AG04450 (cell line): ENCODE results near the gene DPH2. TPM values are rescaled to one million over a fixed set of nuclear protein-coding genes. Genes with fewer than 3 reads are reported as not detected.

Experiments used
- CTCF ChIA-PET: fragments of 300-600, 350-600 bp; formaldehyde crosslinking; extraction: SDS; loops from one replicate; lab custom pipeline; 2022; ENCODE audit warnings: antibody characterized with exemption, inconsistent platforms; lab: Charles Lee
- POLR2A ChIA-PET: fragments of 350-600 bp; formaldehyde crosslinking; extraction: SDS; loops from one replicate; lab custom pipeline; 2021; ENCODE audit warnings: antibody characterized with exemption, inconsistent platforms; lab: Yijun Ruan, JAX
- DNase-seq: peaks from one replicate; pipeline ENCODE4 v3.0.0-alpha.2; 2011; ENCODE audit warnings: low read depth, low spot score
- H3K27ac ChIP-seq: one replicate; pipeline ENCODE4 v1.5.1; 2012; ENCODE audit warnings: low read depth, low read length, control low read depth
- H3K27me3 ChIP-seq: one replicate; pipeline ENCODE4 v1.6.0; 2012; ENCODE audit warnings: low read length; ENCODE audit not compliant: control insufficient read depth, insufficient read depth
- H3K4me3 ChIP-seq: 2 replicates; pipeline ENCODE4 v1.5.1; 2011; ENCODE audit warnings: mild to moderate bottlenecking, low read depth, low read length, control low read depth
- H3K9me3 ChIP-seq: 2 replicates; pipeline ENCODE4 v1.5.1; 2012; ENCODE audit warnings: low read length; ENCODE audit not compliant: control insufficient read depth, insufficient read depth
- polyA plus RNA-seq: library from polyadenylated mRNA; depleted of rRNA; stranded (reverse); fragments of >200 nt; gene quantifications from 2 replicates; pipeline ENCODE4 v1.2.3, GENCODE V29; 2011
- TF ChIP-seq, protein P1 (sequence below): IDR thresholded peaks from 2 replicates; pipeline ENCODE4 v1.5.1; 2011; ENCODE audit warnings: low read depth, low read length, control low read depth, inconsistent platforms

The DPH2 gene
- polyA plus RNA-seq, 1 experiment: 17.9 TPM

DNA sequence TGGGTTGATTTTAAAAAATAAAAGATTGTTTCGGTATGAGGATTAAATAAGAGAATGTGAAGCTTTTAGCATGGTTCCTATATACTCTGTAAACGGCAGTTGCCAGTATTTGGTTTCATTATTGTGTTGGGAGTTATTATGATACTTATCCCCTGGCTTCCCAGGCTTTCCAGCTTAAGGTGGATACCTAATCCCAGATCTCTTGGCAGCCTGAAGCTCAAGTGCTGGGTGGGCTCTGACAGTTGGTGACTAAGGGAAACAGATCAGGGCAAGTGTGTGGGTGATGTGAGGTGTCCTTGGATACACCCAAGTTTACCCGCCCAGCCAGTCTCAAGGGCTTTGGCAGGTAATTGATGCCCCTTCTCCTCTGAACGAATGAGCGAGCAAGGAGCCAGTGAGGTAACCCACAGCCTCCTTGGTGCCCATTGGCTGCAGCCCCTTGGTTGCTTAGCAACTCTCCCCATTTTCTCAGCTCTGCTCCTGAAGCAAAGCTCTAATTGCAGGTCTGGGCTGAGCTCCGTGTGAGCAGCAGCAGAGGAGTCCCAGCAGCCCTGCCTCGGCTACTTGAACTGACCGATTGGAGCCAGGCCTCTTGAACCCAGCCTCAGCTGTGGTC is 17.0 kb upstream of the DPH2 start:
- H3K4me3 ChIP-seq: no peak overlapping the region
- TF ChIP-seq, protein P1, sequence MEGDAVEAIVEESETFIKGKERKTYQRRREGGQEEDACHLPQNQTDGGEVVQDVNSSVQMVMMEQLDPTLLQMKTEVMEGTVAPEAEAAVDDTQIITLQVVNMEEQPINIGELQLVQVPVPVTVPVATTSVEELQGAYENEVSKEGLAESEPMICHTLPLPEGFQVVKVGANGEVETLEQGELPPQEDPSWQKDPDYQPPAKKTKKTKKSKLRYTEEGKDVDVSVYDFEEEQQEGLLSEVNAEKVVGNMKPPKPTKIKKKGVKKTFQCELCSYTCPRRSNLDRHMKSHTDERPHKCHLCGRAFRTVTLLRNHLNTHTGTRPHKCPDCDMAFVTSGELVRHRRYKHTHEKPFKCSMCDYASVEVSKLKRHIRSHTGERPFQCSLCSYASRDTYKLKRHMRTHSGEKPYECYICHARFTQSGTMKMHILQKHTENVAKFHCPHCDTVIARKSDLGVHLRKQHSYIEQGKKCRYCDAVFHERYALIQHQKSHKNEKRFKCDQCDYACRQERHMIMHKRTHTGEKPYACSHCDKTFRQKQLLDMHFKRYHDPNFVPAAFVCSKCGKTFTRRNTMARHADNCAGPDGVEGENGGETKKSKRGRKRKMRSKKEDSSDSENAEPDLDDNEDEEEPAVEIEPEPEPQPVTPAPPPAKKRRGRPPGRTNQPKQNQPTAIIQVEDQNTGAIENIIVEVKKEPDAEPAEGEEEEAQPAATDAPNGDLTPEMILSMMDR: no peak
- POLR2A ChIA-PET: interaction anchor here (0.5 kb wide), 1 partner anchor 408 kb away, joined by 5 read pairs; no protein-coding TSS in a partner anchor
- DNase-seq: no peak
- CTCF ChIA-PET: interaction anchor here (1.0 to 1.2 kb wide), 2 partner anchors 19 to 189 kb away, joined by 3 read pairs; partner anchors contain the start of gene ARTN
- H3K27ac ChIP-seq: no peak overlapping the region
- H3K9me3 ChIP-seq: no peaks in the 10 kb centered on the region
- H3K27me3 ChIP-seq: no peaks in the 10 kb centered on the region

DNA sequence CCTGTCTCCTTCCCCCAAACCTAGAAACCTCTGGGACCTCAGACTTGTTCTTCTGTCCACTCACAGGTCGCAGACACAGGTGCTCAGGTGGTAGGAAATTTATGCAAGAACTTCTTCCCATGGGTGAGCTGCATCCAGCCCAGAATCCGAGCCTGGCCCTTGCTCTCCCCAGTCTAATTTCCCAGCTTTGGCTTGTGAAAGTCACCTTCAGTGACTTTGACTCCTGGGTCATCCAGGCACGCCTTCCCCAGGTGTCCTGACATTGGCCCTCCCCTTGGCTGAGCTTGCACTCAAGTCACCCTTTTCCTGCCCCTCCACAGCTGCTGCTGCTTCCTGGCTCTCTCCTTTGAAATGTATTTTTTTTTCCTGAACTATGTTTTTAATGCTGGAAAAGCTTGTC is 16.4 kb upstream of the DPH2 start:
- ChIA-PET CTCF (interaction anchor here (1.0 to 1.2 kb wide), 3 partner anchors 18 to 190 kb away, joined by 3 to 4 read pairs (median 3); partner anchors contain the start of gene ARTN), POLR2A (interaction anchor here (0.5 kb wide), 1 partner anchor 407 kb away, joined by 5 read pairs; no protein-coding TSS in a partner anchor)
- no peak for DNase-seq
- Histone ChIP-seq H3K9me3 (no peaks in the 10 kb centered on the region), H3K4me3 (no peak overlapping the region), H3K27ac (no peak overlapping the region), H3K27me3 (no peaks in the 10 kb centered on the region)
- TF ChIP-seq, protein P1: no peak

DNA sequence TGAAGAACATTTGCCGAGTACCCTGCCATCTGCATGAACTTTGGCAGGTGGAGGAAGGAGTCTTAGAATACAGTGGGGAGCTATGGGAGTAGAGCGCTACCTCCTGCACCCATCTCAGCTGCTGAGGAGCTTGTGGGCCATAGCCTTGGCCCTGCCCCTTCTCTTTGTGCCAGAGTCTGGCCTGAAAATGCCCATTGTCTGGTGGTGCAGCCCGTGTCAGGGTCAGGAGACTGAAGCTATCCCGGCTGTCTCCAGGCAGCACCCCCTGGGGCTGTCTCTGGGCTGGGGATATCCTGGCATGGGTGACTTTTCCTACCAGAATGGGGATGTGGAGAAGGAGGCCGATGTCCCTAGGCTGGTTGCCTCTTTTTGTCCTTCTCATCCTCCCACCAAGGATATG is 15.8 kb upstream of the DPH2 start:
- H3K9me3 ChIP-seq: no peaks in the 10 kb centered on the region
- TF ChIP-seq, protein P1: no peak
- H3K27me3 ChIP-seq: no peaks in the 10 kb centered on the region
- DNase-seq: no peak
- H3K4me3 ChIP-seq: no peak overlapping the region
- ChIA-PET CTCF (interaction anchor here (1.0 to 1.2 kb wide), 3 partner anchors 19 to 191 kb away, joined by 3 to 4 read pairs (median 3); partner anchors contain the start of gene ARTN), POLR2A (no interaction called here)
- no peak overlapping the region for H3K27ac ChIP-seq

DNA sequence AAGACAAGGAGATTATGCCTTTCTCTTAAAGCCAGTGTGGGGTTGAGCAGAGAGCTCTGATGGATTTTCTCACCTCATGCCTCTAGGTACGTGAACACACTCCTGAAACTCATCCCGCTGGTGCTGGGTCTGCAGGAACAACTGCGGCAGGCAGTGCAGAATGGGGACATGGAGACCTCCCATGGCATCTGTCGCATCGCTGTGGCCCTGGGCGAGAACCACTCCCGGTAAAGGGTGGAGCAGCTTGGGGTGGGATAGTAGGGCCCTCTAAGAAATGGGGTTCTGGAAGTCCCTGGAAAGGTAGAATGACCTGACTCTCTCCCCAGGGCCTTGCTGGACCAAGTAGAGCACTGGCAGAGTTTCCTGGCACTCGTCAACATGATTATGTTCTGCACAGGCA is 13.6 kb upstream of the DPH2 start:
- TF ChIP-seq, protein P1: no peak
- ChIA-PET CTCF (interaction anchor here (0.5 to 1.0 kb wide), 2 partner anchors 37 to 193 kb away, joined by 3 to 4 read pairs; no protein-coding TSS in a partner anchor), POLR2A (interaction anchor here (0.7 kb wide), 1 partner anchor 1758 kb away, joined by 6 read pairs; no protein-coding TSS in a partner anchor)
- Histone ChIP-seq H3K4me3 (no peak overlapping the region), H3K27me3 (no peaks in the 10 kb centered on the region), H3K27ac (no peak overlapping the region), H3K9me3 (no peaks in the 10 kb centered on the region)
- DNase-seq: no peak

DNA sequence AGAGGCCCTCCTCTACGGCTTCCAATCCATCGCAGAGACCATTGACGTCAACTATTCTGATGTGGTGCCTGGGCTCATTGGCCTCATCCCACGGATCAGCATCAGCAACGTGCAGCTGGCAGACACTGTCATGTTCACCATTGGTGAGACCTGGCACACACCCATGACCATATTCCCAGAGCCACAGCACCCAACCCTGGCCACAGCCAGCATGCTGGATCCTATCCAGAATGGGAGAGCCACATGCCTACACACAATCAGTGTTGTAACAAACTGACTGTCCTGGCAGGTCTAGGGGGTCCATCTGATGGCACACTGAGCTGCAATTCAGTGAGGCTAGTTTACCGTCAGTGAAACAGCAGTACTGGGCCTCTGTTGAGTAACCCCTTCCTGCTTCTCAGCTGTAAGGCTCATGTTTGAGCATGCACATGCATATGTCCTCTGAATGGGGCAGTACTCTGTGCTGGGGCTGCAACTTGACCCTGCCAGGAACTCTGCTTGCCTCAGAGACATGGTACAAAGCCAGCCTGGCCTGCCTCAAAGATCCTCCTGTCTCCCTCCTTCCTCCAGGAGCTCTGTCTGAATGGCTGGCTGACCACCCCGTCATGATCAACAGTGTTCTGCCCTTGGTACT is 12.3 kb upstream of the DPH2 start:
- POLR2A ChIA-PET: no interaction called here
- DNase-seq: no peak
- Histone ChIP-seq H3K4me3 (no peak overlapping the region), H3K9me3 (no peaks in the 10 kb centered on the region), H3K27me3 (no peaks in the 10 kb centered on the region), H3K27ac (no peak overlapping the region)
- CTCF ChIA-PET: interaction anchor here (0.7 to 1.2 kb wide), 2 partner anchors 79 to 194 kb away, joined by 3 to 4 read pairs; no protein-coding TSS in a partner anchor
- TF ChIP-seq, protein P1: no peak
